AG09309 (cell line): Measurements from ENCODE around the gene TSPAN17.
A peak's percentile ranks its signal among the peaks of the same experiment; 100 is the strongest.
"Not testable (repeated sequence)": the region's sequence is repeated elsewhere in the genome, so short reads cannot be mapped to it uniquely, and the experiment has no call there.

ENCODE experiments used
- DNase-seq: peaks from one replicate; pipeline ENCODE4 v3.0.0-alpha.2; 2010; ENCODE audit warnings: low read depth
- H3K4me3 ChIP-seq: 2 replicates; pipeline ENCODE4 v1.5.1; 2011; ENCODE audit warnings: mild to moderate bottlenecking, low read depth, low read length, moderate library complexity; ENCODE audit not compliant: control insufficient read depth
- TF ChIP-seq, protein P1 (sequence below): IDR thresholded peaks from 2 replicates; pipeline ENCODE4 v1.5.1; 2011; ENCODE audit warnings: mild to moderate bottlenecking, low read depth, low read length, inconsistent platforms; ENCODE audit not compliant: insufficient read depth, control insufficient read depth; ENCODE audit errors: missing control alignments

TSPAN17 gene, protein sequence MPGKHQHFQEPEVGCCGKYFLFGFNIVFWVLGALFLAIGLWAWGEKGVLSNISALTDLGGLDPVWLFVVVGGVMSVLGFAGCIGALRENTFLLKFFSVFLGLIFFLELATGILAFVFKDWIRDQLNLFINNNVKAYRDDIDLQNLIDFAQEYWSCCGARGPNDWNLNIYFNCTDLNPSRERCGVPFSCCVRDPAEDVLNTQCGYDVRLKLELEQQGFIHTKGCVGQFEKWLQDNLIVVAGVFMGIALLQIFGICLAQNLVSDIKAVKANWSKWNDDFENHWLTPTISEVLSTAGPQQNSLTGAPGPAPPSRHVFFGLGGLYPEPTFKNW

DNA sequence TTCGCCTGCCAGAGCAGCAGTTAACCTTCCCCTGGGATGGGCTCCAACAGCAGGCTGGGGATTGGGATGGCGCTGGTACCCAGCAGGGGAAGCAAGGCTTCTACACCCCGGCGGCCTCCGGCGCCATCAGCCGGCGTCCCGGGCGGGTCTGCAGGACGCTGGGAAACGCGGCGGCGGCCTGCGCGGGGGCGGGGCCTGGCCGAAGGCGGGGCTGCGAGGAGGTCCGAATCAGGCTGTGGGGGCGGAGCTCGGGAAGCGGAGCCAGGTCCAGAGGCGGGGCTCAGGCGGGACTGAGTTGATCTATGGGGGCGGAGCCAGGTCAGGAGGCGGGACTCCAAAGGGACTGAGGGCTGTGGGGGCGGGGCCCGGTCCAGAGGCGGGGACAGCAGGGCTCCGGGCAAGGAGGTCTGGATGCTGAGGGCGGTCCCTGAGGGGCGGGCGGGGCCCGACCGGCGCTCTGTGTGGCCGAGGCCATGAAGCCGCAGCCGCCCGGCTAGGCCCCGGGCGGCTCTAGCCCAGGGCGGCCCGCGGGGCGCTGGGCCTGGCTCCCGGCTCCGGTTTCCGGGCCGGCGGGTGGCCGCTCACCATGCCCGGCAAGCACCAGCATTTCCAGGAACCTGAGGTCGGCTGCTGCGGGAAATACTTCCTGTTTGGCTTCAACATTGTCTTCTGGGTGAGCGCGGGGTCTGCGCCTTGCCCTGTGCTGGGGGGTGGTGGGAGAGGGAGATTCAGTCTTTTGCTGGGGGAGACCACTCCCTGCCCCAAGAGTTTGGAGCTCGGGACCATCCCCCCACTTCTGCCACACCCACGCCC is at the start of gene TSPAN17:
Gene TSPAN17, plus strand, starts transcription at position 455 of the 813 bp plus-strand sequence. Its CDS starts 132 bp downstream, at position 587.
- peak within 1 kb of the TSS; percentile 93 for H3K4me3 ChIP-seq
- DNase-seq: peak; percentile 91
- TF ChIP-seq, protein P1, sequence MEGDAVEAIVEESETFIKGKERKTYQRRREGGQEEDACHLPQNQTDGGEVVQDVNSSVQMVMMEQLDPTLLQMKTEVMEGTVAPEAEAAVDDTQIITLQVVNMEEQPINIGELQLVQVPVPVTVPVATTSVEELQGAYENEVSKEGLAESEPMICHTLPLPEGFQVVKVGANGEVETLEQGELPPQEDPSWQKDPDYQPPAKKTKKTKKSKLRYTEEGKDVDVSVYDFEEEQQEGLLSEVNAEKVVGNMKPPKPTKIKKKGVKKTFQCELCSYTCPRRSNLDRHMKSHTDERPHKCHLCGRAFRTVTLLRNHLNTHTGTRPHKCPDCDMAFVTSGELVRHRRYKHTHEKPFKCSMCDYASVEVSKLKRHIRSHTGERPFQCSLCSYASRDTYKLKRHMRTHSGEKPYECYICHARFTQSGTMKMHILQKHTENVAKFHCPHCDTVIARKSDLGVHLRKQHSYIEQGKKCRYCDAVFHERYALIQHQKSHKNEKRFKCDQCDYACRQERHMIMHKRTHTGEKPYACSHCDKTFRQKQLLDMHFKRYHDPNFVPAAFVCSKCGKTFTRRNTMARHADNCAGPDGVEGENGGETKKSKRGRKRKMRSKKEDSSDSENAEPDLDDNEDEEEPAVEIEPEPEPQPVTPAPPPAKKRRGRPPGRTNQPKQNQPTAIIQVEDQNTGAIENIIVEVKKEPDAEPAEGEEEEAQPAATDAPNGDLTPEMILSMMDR: peak; percentile 32

DNA sequence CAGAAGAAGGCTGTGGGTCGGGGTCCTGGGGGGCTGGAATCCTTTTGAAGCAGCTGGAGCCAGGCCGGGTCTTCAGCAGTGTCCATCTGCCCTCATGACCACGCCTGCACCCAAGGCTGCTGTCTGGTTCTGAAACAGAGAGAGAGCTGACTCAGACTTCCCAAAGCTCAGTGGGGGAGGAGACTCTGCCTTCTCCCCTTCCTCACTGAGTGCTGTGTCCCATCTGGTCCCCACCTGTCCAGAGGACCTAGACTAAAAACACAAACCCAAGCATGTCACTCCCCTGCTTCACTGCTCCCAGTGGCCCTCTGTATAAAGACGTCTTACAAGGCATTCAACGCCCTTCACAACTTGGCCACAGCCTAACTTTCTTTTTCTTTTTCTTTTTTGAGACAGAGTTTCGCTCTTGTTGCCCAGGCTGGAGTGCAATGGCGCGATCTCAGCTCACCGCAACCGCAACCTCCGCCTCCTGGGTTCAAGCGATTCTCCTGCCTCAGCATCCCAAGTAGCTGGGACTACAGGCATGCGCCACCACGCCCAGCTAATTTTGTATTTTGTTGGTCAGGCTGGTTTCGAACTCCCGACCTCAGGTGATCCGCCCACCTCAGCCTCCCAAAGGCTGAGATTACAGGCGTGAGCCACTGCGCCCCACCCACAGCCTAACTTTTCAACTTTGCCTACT is 47.4 kb upstream of the TSPAN17 start:
- not testable (repeated sequence) for H3K4me3 ChIP-seq, DNase-seq

DNA sequence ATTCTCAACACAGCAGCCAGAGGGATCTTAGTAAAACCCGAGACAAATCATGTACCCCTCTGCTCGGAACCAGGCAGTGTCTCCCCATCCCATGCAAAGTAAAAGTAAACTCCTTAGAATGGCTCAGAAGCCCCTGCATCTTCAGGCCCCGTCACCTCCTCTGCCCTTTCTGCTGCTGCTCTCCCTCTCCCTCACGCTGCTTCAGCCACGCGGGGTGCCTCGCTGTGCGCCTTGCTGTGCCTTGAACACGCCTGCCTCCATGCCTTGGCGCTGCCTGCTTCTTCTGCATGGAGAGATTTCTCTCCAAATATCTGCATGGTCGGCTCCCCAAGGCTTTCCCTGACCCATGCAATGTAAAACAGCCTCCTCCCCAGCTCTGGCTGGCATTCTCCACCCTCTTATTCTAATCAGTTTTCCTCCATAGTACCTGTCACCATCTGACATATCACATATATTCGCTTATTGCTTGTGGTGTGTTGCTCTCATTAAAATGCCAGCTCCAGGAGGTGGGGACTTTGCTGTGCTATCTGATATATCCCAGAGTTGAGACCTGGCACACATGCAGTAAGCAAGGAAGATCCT is 45.3 kb upstream of the TSPAN17 start:
- H3K4me3 ChIP-seq: no peak overlapping the region
- DNase-seq: no peak
- TF ChIP-seq, protein P1: no peak

DNA sequence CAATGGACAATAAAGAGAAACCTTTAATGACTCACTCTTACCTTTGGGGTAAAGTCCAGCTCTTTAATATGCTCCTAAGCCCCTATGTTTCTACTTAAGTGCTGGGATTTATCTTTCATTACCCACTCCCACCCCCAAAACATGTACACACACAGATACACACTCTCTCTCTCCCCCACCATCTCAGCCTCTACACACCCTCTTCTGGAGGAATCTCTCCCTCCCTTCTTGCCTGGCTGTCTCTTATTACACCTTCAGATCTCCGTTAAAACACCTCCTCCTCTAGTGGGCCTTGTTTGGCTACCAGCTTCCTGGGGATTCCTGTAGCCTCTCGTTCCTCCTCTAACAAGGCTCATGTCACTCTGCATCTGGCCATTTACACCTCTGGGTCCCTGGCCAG is 44.2 kb upstream of the TSPAN17 start:
- DNase-seq: no peak
- TF ChIP-seq, protein P1: no peak

DNA sequence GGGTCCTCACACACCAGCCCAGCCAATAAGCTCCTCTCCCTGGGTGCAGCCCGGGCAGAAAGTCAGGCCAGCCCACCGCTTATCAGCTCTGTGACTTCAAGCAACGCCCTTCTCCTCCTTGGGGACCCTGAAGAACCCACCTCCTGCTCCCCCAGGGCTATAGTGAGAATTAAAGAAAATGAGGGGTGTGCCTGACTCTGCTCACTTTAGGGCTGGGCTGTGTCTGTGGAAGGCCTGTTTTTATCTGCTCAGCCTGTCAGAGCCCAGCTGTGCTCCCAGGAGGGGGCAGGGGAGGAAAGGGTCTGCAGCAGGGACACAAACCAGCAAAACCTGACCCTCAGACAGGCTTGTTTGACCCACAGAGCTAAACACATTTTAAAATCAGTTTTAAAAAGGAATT is 41.3 kb upstream of the TSPAN17 start:
- no peak overlapping the region for H3K4me3 ChIP-seq
- no peak for DNase-seq
- TF ChIP-seq, protein P1: no peak

More for the DNA sequence above, 44.2 kb upstream of the TSPAN17 start:
- H3K4me3 ChIP-seq: no peak overlapping the region

DNA sequence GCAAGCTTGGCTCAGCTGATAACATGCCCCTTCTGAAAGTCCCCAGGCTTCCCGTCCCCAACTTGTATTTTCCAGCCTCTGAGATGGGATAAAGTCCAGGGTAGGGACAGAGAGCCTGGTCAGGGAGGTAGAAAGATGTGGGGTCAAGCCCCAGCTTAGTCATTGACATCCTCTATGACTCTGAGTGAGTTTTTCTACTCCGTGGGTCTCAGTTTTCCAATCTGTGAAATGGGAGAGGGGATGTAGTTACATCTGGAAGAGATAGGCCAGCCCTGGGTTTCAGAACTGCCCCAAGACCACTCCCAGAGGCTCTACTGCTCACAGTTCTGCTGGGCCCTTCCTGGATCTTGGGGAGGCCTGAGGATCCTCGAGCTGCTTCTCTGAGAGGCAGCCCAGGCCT is 40.4 kb upstream of the TSPAN17 start:
- DNase-seq: no peak
- TF ChIP-seq, protein P1: no peak
- H3K4me3 ChIP-seq: no peak overlapping the region
